CD8-positive, alpha-beta memory T cell (primary cell): ENCODE data around the gene PBX2. TPM values are rescaled to one million over a fixed set of nuclear protein-coding genes. Genes with fewer than 3 reads are reported as not detected.
A peak's percentile ranks its signal among the peaks of the same experiment; 100 is the strongest.

Experiments used
- CTCF ChIA-PET: fragments of 350-600 bp; sonication (Branson Sonifier 250); formaldehyde crosslinking; loops from one replicate; lab custom pipeline; 2021; ENCODE audit warnings: antibody characterized with exemption; lab: Charles Lee
- POLR2A ChIA-PET: fragments of 350-600 bp; sonication (Branson Sonifier 250); formaldehyde crosslinking; loops from one replicate; lab custom pipeline; 2021; ENCODE audit warnings: antibody characterized with exemption; lab: Charles Lee
- DNase-seq, 5 donors: peaks; one replicate each; pipeline versions ENCODE4 v3.0.0 to v3.0.0-alpha.2; 2020 to 2022; ENCODE audit warnings: mixed read lengths in 1 of 5
- H3K27ac ChIP-seq: one replicate; pipeline ENCODE4 v1.7.0; 2013; ENCODE audit warnings: low read depth, mild to moderate bottlenecking, low read length, moderate library complexity
- H3K27me3 ChIP-seq: 2 replicates; pipeline ENCODE4 v1.7.0; 2013; ENCODE audit warnings: low read length, mild to moderate bottlenecking; ENCODE audit not compliant: insufficient read depth, poor library complexity, severe bottlenecking
- H3K36me3 ChIP-seq: 2 replicates; pipeline ENCODE4 v1.7.0; 2013; ENCODE audit warnings: mild to moderate bottlenecking, low read length, moderate library complexity; ENCODE audit not compliant: insufficient read depth
- H3K4me1 ChIP-seq: 2 replicates; pipeline ENCODE4 v1.7.0; 2013; ENCODE audit warnings: mild to moderate bottlenecking, low read length, moderate library complexity; ENCODE audit not compliant: insufficient read depth
- H3K4me3 ChIP-seq: 2 replicates; pipeline ENCODE4 v1.7.0; 2013; ENCODE audit warnings: mild to moderate bottlenecking, low read length
- H3K9me3 ChIP-seq: 2 replicates; pipeline ENCODE4 v1.7.0; 2013; ENCODE audit warnings: mild to moderate bottlenecking, low read length
- H3K27ac Mint-ChIP-seq, 8 donors: one replicate each; pipeline ENCODE4 v1.8.0; 2020 to 2021; ENCODE audit warnings: mixed read lengths in 8 of 8, mild to moderate bottlenecking in 6 of 8, inconsistent platforms in 3 of 8, moderate library complexity in 3 of 8
- H3K27me3 Mint-ChIP-seq, 2 donors: one replicate each; pipeline ENCODE4 v1.8.0; 2020 to 2021; ENCODE audit warnings: mixed read lengths in 2 of 2, mild to moderate bottlenecking in 1 of 2, moderate library complexity in 1 of 2
- H3K36me3 Mint-ChIP-seq, 3 donors: one replicate each; pipeline ENCODE4 v1.8.0; 2020 to 2021; ENCODE audit warnings: mixed read lengths in 3 of 3, inconsistent platforms in 1 of 3, mild to moderate bottlenecking in 1 of 3
- H3K4me1 Mint-ChIP-seq, 3 donors: one replicate each; pipeline ENCODE4 v1.8.0; 2020 to 2021; ENCODE audit warnings: mixed read lengths in 3 of 3, inconsistent platforms in 1 of 3, mild to moderate bottlenecking in 1 of 3
- H3K4me3 Mint-ChIP-seq, 7 donors: one replicate each; pipeline ENCODE4 v1.8.0; 2020 to 2021; ENCODE audit warnings: mixed read lengths in 7 of 7, mild to moderate bottlenecking in 6 of 7, moderate library complexity in 4 of 7, inconsistent platforms in 2 of 7
- H3K9me3 Mint-ChIP-seq, 5 donors: one replicate each; pipeline ENCODE4 v1.8.0; 2020 to 2022; ENCODE audit warnings: mixed read lengths in 5 of 5, mild to moderate bottlenecking in 3 of 5, moderate library complexity in 2 of 5, inconsistent platforms in 1 of 5
- polyA plus RNA-seq: library from polyadenylated mRNA; unstranded; fragments of 300-500 nt; fragmentation: Illumina TruSeq; gene quantifications from one replicate; pipeline ENCODE4 v1.2.3, GENCODE V29; 2021
- total RNA-seq, 2 experiments: library from RNA; stranded (reverse); gene quantifications; one replicate each; pipeline ENCODE4 v1.2.3, GENCODE V29; 2021

The PBX2 gene
- total and polyA plus RNA-seq, 3 experiments from 2014 or later = 2.2 to 69.4 (median 63.5) TPM

- peak; percentile 68 to 87 (median 81) for DNase-seq
- peak within 1 kb of the TSS; percentile 92 to 100 (median 98) for H3K4me3 Mint-ChIP-seq
- ChIA-PET POLR2A (interaction anchor here (0.6 to 0.9 kb wide), 3 partner anchors 24 to 319 kb away, joined by 3 read pairs; partner anchors contain the start of gene FKBPL), CTCF (interaction anchor here (1.0 to 1.3 kb wide), 6 partner anchors 17 to 41 kb away, joined by 3 to 6 read pairs (median 4); partner anchors contain the start of gene ATF6B)
- H3K4me1 Mint-ChIP-seq = peaks cover 37 to 61% (median 45%) of the 10 kb centered on the region in 3 donors
- peaks cover 27% of the 10 kb centered on the region for H3K4me1 ChIP-seq
- peak within 1 kb of the TSS; percentile 93 for H3K4me3 ChIP-seq
- H3K27me3 ChIP-seq = no peaks in the 10 kb centered on the region
- H3K9me3 Mint-ChIP-seq = no peaks in the 10 kb centered on the region
- no peaks in the 10 kb centered on the region for H3K9me3 ChIP-seq
- peaks cover 18 to 19% of the 10 kb centered on the region in 2 donors for H3K27me3 Mint-ChIP-seq
- peak within 1 kb of the TSS; percentile 81 to 97 (median 96) for H3K27ac Mint-ChIP-seq
- H3K36me3 ChIP-seq = peaks cover 19% of the 10 kb centered on the region
- H3K27ac ChIP-seq = peak within 1 kb of the TSS; percentile 82
- H3K36me3 Mint-ChIP-seq = peaks cover 7 to 25% (median 13%) of the 10 kb centered on the region in 3 donors
These were observed 36.2 kb downstream of the PBX2 start, which contains the start of gene PPT2 for GRCh38 chr6:32153564-32154513. Gene PPT2, plus strand, starts transcription at chr6:32154141. Its CDS starts 454 bp downstream, at chr6:32154595.

GRCh38 chr6:32152769-32153563, 37.0 kb downstream of the PBX2 start:
- H3K27me3 ChIP-seq = no peaks in the 10 kb centered on the region
- peak overlapping the region; percentile 82 for H3K27ac ChIP-seq
- no peak overlapping the region for H3K4me3 ChIP-seq
- peaks cover 11% of the 10 kb centered on the region for H3K36me3 ChIP-seq
- H3K4me1 Mint-ChIP-seq = peaks cover 44 to 70% (median 50%) of the 10 kb centered on the region in 3 donors
- peaks cover 6 to 18% (median 10%) of the 10 kb centered on the region in 3 donors for H3K36me3 Mint-ChIP-seq
- POLR2A ChIA-PET = no interaction called here
- H3K9me3 Mint-ChIP-seq = peaks cover 0 to 3% (median 0%) of the 10 kb centered on the region in 5 donors
- DNase-seq = no peak
- peaks cover 21 to 28% of the 10 kb centered on the region in 2 donors for H3K27me3 Mint-ChIP-seq
- CTCF ChIA-PET = interaction anchor here (0.9 to 1.9 kb wide), 4 partner anchors 24 to 67 kb away, joined by 3 to 4 read pairs (median 4); no protein-coding TSS in a partner anchor
- H3K27ac Mint-ChIP-seq = peak overlapping the region; percentile 81 to 97 (median 86)
- H3K9me3 ChIP-seq = no peaks in the 10 kb centered on the region
- H3K4me1 ChIP-seq = peaks cover 27% of the 10 kb centered on the region
- peak overlapping the region; percentile 59 to 98 (median 73) for H3K4me3 Mint-ChIP-seq

DNA sequence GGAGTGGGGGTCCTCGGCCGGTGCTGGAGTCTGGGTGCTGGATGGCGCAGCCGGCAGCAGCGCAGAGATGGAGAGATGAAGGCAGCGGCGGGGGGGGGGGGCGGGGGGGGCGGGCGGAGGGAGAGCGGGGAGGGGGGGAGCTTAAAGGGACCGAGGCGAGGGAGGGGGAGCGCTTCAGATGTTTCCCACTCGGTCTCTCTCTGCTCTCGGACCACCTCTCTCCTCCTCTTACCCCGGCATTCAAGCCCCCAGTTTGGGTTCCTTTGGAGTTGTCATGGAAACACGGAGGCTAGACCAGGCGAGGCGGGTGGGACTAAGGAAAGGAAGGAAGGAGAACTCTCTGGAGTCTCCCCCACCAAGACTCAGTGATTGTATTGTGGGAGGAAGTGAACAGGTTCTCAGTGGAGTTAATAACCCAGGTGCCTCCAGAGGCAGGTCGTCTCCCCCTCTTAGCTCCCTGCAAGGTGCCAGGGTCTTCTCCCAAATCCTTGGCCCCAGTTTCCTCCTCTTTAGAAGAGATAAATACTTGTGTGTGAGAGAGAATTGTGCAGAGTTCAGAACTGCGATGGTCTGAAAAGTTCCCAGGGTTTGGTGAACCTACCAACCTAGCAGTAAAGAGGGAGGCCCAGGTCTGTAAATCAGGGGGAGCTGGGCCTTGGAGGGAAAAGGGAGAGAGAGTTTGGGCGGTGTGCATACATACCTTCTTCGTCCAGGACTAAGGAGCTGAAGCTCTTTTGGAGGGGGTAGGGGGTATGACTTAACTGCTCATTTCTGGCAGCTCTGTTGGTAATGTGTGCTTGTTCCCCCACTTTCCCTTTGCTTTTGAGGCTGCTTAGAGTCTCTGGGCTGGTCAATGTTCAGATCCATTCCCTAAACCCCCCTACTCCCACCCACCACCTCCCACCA, 37.9 kb downstream of the PBX2 start, which contains the start of gene PRRT1:
TSS of gene PRRT1 (minus strand) at position 77 of the 906 bp plus-strand sequence. CDS start 112 bp downstream, outside the sequence.
- Histone ChIP-seq H3K4me3 (peak within 1 kb of the TSS; percentile 44), H3K27ac (peak within 1 kb of the TSS; percentile 82), H3K4me1 (peaks cover 27% of the 10 kb centered on the region), H3K36me3 (peaks cover 6% of the 10 kb centered on the region), H3K27me3 (no peaks in the 10 kb centered on the region), H3K9me3 (no peaks in the 10 kb centered on the region)
- Mint-ChIP-seq H3K9me3 (peaks cover 0 to 6% (median 0%) of the 10 kb centered on the region in 5 donors), H3K4me3 (peak within 1 kb of the TSS; percentile 23 to 98 (median 74)), H3K27me3 (peaks cover 23 to 34% of the 10 kb centered on the region in 2 donors), H3K36me3 (peaks cover 0 to 11% (median 8%) of the 10 kb centered on the region in 3 donors), H3K27ac (peak within 1 kb of the TSS in 7 of 8 donors; percentile 36 to 91 (median 85)), H3K4me1 (peaks cover 50 to 77% (median 58%) of the 10 kb centered on the region in 3 donors)
- CTCF ChIA-PET = interaction anchor here (0.6 to 1.9 kb wide), 7 partner anchors 19 to 1367 kb away, joined by 3 to 4 read pairs (median 3); no protein-coding TSS in a partner anchor
- DNase-seq = peak in 1 of 5 donors; percentile 36
- POLR2A ChIA-PET = no interaction called here

DNA sequence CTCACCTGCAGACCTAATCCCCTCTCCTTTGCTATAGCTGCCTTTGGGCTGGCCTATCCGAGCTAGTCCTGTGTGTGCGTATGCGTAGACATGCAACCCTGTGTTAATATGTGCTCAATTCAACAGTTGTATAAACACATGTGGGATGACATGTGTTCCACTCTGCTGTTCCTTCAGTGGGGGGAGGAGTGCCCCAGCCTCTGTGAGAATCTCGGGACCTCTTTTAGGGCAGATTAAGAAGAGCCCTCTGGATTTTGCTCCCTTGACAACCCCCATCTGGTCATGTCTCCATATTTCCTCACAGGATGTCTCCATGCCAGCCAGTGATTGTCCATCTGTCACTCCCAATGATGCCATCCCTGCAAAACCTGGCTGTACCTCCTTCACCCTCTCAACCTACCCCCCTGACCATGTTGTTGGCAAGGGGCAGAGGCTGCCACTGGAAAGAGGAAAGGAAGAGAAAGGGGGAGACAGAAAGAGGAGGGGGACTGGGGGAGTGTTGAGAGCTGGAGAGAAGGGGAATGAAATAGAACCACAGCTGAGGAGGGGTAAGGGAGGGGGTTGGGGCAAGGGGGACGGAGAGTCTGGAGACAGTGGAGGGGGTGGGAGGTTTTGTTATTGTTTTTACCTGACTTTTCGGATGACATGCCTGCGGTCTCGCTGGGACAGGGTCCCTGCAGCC, 38.7 kb downstream of the PBX2 start:
- H3K27me3 ChIP-seq = no peaks in the 10 kb centered on the region
- peak overlapping the region in 5 of 8 donors; percentile 22 to 83 (median 51) for H3K27ac Mint-ChIP-seq
- ChIA-PET CTCF (interaction anchor here (0.6 to 1.9 kb wide), 5 partner anchors 19 to 1368 kb away, joined by 3 to 4 read pairs (median 3); no protein-coding TSS in a partner anchor), POLR2A (interaction anchor here (0.6 kb wide), 1 partner anchor 80 kb away, joined by 5 read pairs; no protein-coding TSS in a partner anchor)
- peaks cover 2% of the 10 kb centered on the region for H3K36me3 ChIP-seq
- DNase-seq = no peak
- peak overlapping the region; percentile 17 for H3K4me3 ChIP-seq
- peaks cover 25 to 40% of the 10 kb centered on the region in 2 donors for H3K27me3 Mint-ChIP-seq
- peak overlapping the region in 6 of 7 donors; percentile 8 to 74 (median 26) for H3K4me3 Mint-ChIP-seq
- H3K4me1 Mint-ChIP-seq = peaks cover 52 to 75% (median 63%) of the 10 kb centered on the region in 3 donors
- H3K9me3 Mint-ChIP-seq = peaks cover 0 to 8% (median 0%) of the 10 kb centered on the region in 5 donors
- peaks cover 27% of the 10 kb centered on the region for H3K4me1 ChIP-seq
- no peaks in the 10 kb centered on the region for H3K9me3 ChIP-seq
- H3K36me3 Mint-ChIP-seq = peaks cover 0 to 11% (median 8%) of the 10 kb centered on the region in 3 donors
- H3K27ac ChIP-seq = no peak overlapping the region

GRCh38 chr6:32149932-32150870, 39.8 kb downstream of the PBX2 start:
- POLR2A ChIA-PET = no interaction called here
- CTCF ChIA-PET = interaction anchor here (1.1 kb wide), 1 partner anchor 45 kb away, joined by 3 read pairs; no protein-coding TSS in a partner anchor
- H3K27ac ChIP-seq = no peak overlapping the region
- Mint-ChIP-seq H3K4me3 (peak overlapping the region in 6 of 7 donors; percentile 14 to 82 (median 26)), H3K27ac (peak overlapping the region in 3 of 8 donors; percentile 33 to 72 (median 36)), H3K27me3 (peaks cover 29 to 47% of the 10 kb centered on the region in 2 donors), H3K4me1 (peaks cover 47 to 68% (median 64%) of the 10 kb centered on the region in 3 donors), H3K9me3 (peaks cover 0 to 8% (median 0%) of the 10 kb centered on the region in 5 donors), H3K36me3 (peaks cover 0 to 9% (median 8%) of the 10 kb centered on the region in 3 donors)
- no peak for DNase-seq
- no peak overlapping the region for H3K4me3 ChIP-seq
- no peaks in the 10 kb centered on the region for H3K27me3 ChIP-seq
- no peaks in the 10 kb centered on the region for H3K36me3 ChIP-seq
- H3K9me3 ChIP-seq = no peaks in the 10 kb centered on the region
- peaks cover 21% of the 10 kb centered on the region for H3K4me1 ChIP-seq
